Measurements from ENCODE around the gene GDPD5.
"Not testable (repeated sequence)": the region's sequence is repeated elsewhere in the genome, so short reads cannot be mapped to it uniquely, and the experiment has no call there.

The GDPD5 gene

GRCh38 chr11:75423721-75424120 is 102.0 kb downstream of the GDPD5 start:
- DNase-seq = no peak

GRCh38 chr11:75422248-75423231 is 103.2 kb downstream of the GDPD5 start:
- DNase-seq = no peak

- no peak for DNase-seq
These were observed 103.9 kb downstream of the GDPD5 start for GRCh38 chr11:75421902-75422247.

GRCh38 chr11:75421035-75421602 is 104.6 kb downstream of the GDPD5 start:
- DNase-seq = no peak

GRCh38 chr11:75420224-75421034 is 105.3 kb downstream of the GDPD5 start:
- no peak for DNase-seq

- no peak for DNase-seq
These were observed 111.9 kb downstream of the GDPD5 start for GRCh38 chr11:75413864-75414263.

- not testable (repeated sequence) for DNase-seq
These were observed 112.6 kb downstream of the GDPD5 start for GRCh38 chr11:75413146-75413545.

- DNase-seq = not testable (repeated sequence)
These were observed 115.8 kb downstream of the GDPD5 start for GRCh38 chr11:75409971-75410370.

GRCh38 chr11:75408957-75409219 is 116.9 kb downstream of the GDPD5 start:
- no peak for DNase-seq

GRCh38 chr11:75406338-75406777 is 119.4 kb downstream of the GDPD5 start:
- no peak for DNase-seq

- DNase-seq = no peak
These were observed 121.6 kb downstream of the GDPD5 start for GRCh38 chr11:75403983-75404658.

GRCh38 chr11:75403037-75403436 is 122.7 kb downstream of the GDPD5 start:
- no peak for DNase-seq

- DNase-seq = no peak
These were observed 123.6 kb downstream of the GDPD5 start for GRCh38 chr11:75402002-75402773.

GRCh38 chr11:75400146-75400865 is 125.4 kb downstream of the GDPD5 start:
- DNase-seq = no peak

- DNase-seq = peak; percentile 81
These were observed 126.2 kb downstream of the GDPD5 start, which contains the start of gene RPS3 for GRCh38 chr11:75399344-75400145. Gene RPS3 (plus strand): TSS chr11:75399518. CDS start chr11:75399548, 30 bp downstream.

- DNase-seq = no peak
These were observed 126.8 kb downstream of the GDPD5 start for GRCh38 chr11:75398906-75399305.

- no peak for DNase-seq
These were observed 131.5 kb downstream of the GDPD5 start for GRCh38 chr11:75394085-75394840.

GRCh38 chr11:75389925-75390324 is 135.8 kb downstream of the GDPD5 start:
- no peak for DNase-seq

- no peak for DNase-seq
These were observed 136.5 kb downstream of the GDPD5 start for GRCh38 chr11:75389276-75389605.

Data from NCI-H1048 (cell line).